Mesodermal cell (in vitro differentiated cells): ENCODE results near the gene PITRM1.

Experiments used
- H3K27ac ChIP-seq: 2 replicates; pipeline ENCODE4 v1.7.0; 2013; ENCODE audit warnings: mild to moderate bottlenecking, low read depth, low read length, moderate library complexity; ENCODE audit not compliant: severe bottlenecking
- H3K36me3 ChIP-seq: 2 replicates; pipeline ENCODE4 v1.7.1; 2013; ENCODE audit warnings: mild to moderate bottlenecking, low read length, moderate library complexity; ENCODE audit not compliant: control insufficient read depth, insufficient read depth
- H3K4me1 ChIP-seq: one replicate; pipeline ENCODE4 v1.7.1; 2013; ENCODE audit warnings: mild to moderate bottlenecking, low read length; ENCODE audit not compliant: insufficient read depth, control insufficient read depth, poor library complexity, severe bottlenecking
- H3K4me3 ChIP-seq: 2 replicates; pipeline ENCODE4 v1.7.0; 2013; ENCODE audit warnings: low read length, control low read depth, mild to moderate bottlenecking; ENCODE audit not compliant: insufficient read depth, poor library complexity, severe bottlenecking; ENCODE audit errors: extremely low read depth
- H3K9me3 ChIP-seq: 2 replicates; pipeline ENCODE4 v1.7.1; 2013; ENCODE audit warnings: mild to moderate bottlenecking, low read length, moderate library complexity; ENCODE audit not compliant: control insufficient read depth
- WGBS, 2 experiments: methylation state at CpG; one replicate each; pipeline ENCODE4 v1.1.5; 2013; ENCODE audit warnings: missing lambda C conversion rate in 2 of 2; ENCODE audit not compliant: insufficient coverage in 2 of 2; 5-methylcytosine and 5-hydroxymethylcytosine counted together

The PITRM1 gene

GRCh38 chr10:3137958-3138726 lies 34.4 kb downstream of the PITRM1 start:
- Histone ChIP-seq H3K4me3 (no peak overlapping the region), H3K36me3 (peaks cover 90% of the 10 kb centered on the region), H3K4me1 (peaks cover 4% of the 10 kb centered on the region), H3K9me3 (no peaks in the 10 kb centered on the region), H3K27ac (no peak overlapping the region)
- 95 to 96% methylated on average over 39 to 41 of the region's 41 CpGs for WGBS, 2 experiments

- Histone ChIP-seq H3K27ac (peak overlapping the region; percentile 11), H3K9me3 (no peaks in the 10 kb centered on the region), H3K36me3 (peaks cover 95% of the 10 kb centered on the region), H3K4me3 (no peak overlapping the region), H3K4me1 (peaks cover 4% of the 10 kb centered on the region)
- 92 to 93% methylated on average over 17 to 21 of the region's 21 CpGs for WGBS, 2 experiments
Observed at GRCh38 chr10:3136763-3137611, 35.6 kb downstream of the PITRM1 start.

- H3K4me3 ChIP-seq, result no peak overlapping the region
- no peak overlapping the region for H3K27ac ChIP-seq
- WGBS, 2 experiments, result 95 to 96% methylated on average over 9 to 10 of the region's 14 CpGs
- H3K9me3 ChIP-seq, result no peaks in the 10 kb centered on the region
- H3K36me3 ChIP-seq, result peaks cover 99% of the 10 kb centered on the region
- H3K4me1 ChIP-seq, result peaks cover 4% of the 10 kb centered on the region
Observed at GRCh38 chr10:3136336-3136735, 36.2 kb downstream of the PITRM1 start.

GRCh38 chr10:3135006-3135405 lies 37.6 kb downstream of the PITRM1 start:
- H3K36me3 ChIP-seq, result peaks cover 99% of the 10 kb centered on the region
- H3K9me3 ChIP-seq, result no peaks in the 10 kb centered on the region
- no peak overlapping the region for H3K4me3 ChIP-seq
- no peak overlapping the region for H3K27ac ChIP-seq
- H3K4me1 ChIP-seq, result peaks cover 4% of the 10 kb centered on the region
- WGBS, 2 experiments, result no CpG with 5 or more reads among the region's 3 CpGs

- no peak overlapping the region for H3K4me3 ChIP-seq
- WGBS, 2 experiments, result 75 to 96% methylated on average over 3 to 4 of the region's 5 CpGs
- H3K4me1 ChIP-seq, result peaks cover 4% of the 10 kb centered on the region
- H3K9me3 ChIP-seq, result no peaks in the 10 kb centered on the region
- peaks cover 99% of the 10 kb centered on the region for H3K36me3 ChIP-seq
- H3K27ac ChIP-seq, result no peak overlapping the region
Observed at GRCh38 chr10:3133948-3134347, 38.6 kb downstream of the PITRM1 start.

- Histone ChIP-seq H3K9me3 (no peaks in the 10 kb centered on the region), H3K4me1 (peaks cover 5% of the 10 kb centered on the region), H3K36me3 (peaks cover 99% of the 10 kb centered on the region), H3K27ac (no peak overlapping the region), H3K4me3 (no peak overlapping the region)
- 95 to 98% methylated on average over 15 to 20 of the region's 22 CpGs for WGBS, 2 experiments
Observed at GRCh38 chr10:3132036-3133025, 40.3 kb downstream of the PITRM1 start.

- no peak overlapping the region for H3K27ac ChIP-seq
- H3K9me3 ChIP-seq, result no peaks in the 10 kb centered on the region
- WGBS, 2 experiments, result 91 to 97% methylated on average over 1 to 4 of the region's 4 CpGs
- no peak overlapping the region for H3K4me3 ChIP-seq
- H3K36me3 ChIP-seq, result peaks cover 99% of the 10 kb centered on the region
- peaks cover 16% of the 10 kb centered on the region for H3K4me1 ChIP-seq
Observed at GRCh38 chr10:3131098-3131497, 41.5 kb downstream of the PITRM1 start.

GRCh38 chr10:3129581-3130340 lies 42.8 kb downstream of the PITRM1 start:
- Histone ChIP-seq H3K9me3 (no peaks in the 10 kb centered on the region), H3K36me3 (peaks cover 99% of the 10 kb centered on the region), H3K4me1 (peaks cover 24% of the 10 kb centered on the region), H3K27ac (no peak overlapping the region), H3K4me3 (no peak overlapping the region)
- 97 to 98% methylated on average over 30 to 40 of the region's 40 CpGs for WGBS, 2 experiments

- Histone ChIP-seq H3K4me1 (peaks cover 21% of the 10 kb centered on the region), H3K4me3 (no peak overlapping the region), H3K27ac (no peak overlapping the region), H3K36me3 (peaks cover 97% of the 10 kb centered on the region), H3K9me3 (no peaks in the 10 kb centered on the region)
- 97 to 98% methylated on average over 20 to 24 of the region's 24 CpGs for WGBS, 2 experiments
Observed at GRCh38 chr10:3128379-3129130, 44.0 kb downstream of the PITRM1 start.
